SU-DHL-6 (cell line): ENCODE data around the gene AREL1.

Experiments
- H2AFZ ChIP-seq: fragments of 200-600 bp; sonication (generic); 2 replicates; pipeline ENCODE4 v1.6.1; 2014; ENCODE audit warnings: low read depth, mild to moderate bottlenecking, moderate library complexity, mixed read lengths, antibody characterized with exemption, low read length; ENCODE audit not compliant: severe bottlenecking
- H3F3A ChIP-seq: fragments of 200-600 bp; shearing (Covaris generic); 2 replicates; pipeline ENCODE4 v1.6.0; 2016; ENCODE audit warnings: antibody characterized with exemption, mild to moderate bottlenecking; ENCODE audit not compliant: insufficient read depth
- H3K27ac ChIP-seq: fragments of 200-600 bp; sonication (generic); 2 replicates; pipeline ENCODE4 v1.5.1; 2016; ENCODE audit warnings: low read depth, mild to moderate bottlenecking, low read length, moderate library complexity, mixed read lengths
- H3K27me3 ChIP-seq: fragments of 200-600 bp; sonication (generic), shearing (Covaris generic); 2 replicates; pipeline ENCODE4 v1.6.0; 2014; ENCODE audit warnings: mild to moderate bottlenecking, low read length
- H3K36me3 ChIP-seq: fragments of 200-600 bp; sonication (generic); 2 replicates; pipeline ENCODE4 v1.6.1; 2014; ENCODE audit warnings: mild to moderate bottlenecking, low read length, mixed read lengths
- H3K4me2 ChIP-seq: fragments of 300-600, 200-600 bp; shearing (Covaris generic), sonication (generic); 2 replicates; pipeline ENCODE4 v1.6.0; 2014; ENCODE audit warnings: low read length, low read depth, mild to moderate bottlenecking; ENCODE audit not compliant: poor library complexity, severe bottlenecking
- H3K4me3 ChIP-seq: fragments of 200-600 bp; sonication (generic); 2 replicates; pipeline ENCODE4 v1.5.1; 2014; ENCODE audit warnings: antibody characterized with exemption, low read length, mild to moderate bottlenecking, mixed read lengths; ENCODE audit not compliant: insufficient read depth, poor library complexity, severe bottlenecking
- H3K79me2 ChIP-seq: fragments of 200-600 bp; sonication (generic); 2 replicates; pipeline ENCODE4 v1.6.1; 2014; ENCODE audit warnings: mild to moderate bottlenecking, low read length, moderate library complexity; ENCODE audit not compliant: insufficient read depth
- H3K9ac ChIP-seq: fragments of 200-600 bp; sonication (generic); 2 replicates; pipeline ENCODE4 v1.7.0; 2014; ENCODE audit warnings: mild to moderate bottlenecking, low read length
- H3K9me2 ChIP-seq: fragments of 200-600 bp; sonication (generic); replicated peaks from 2 replicates; pipeline ENCODE4 v1.6.1; 2014; ENCODE audit warnings: low read length; ENCODE audit not compliant: insufficient read depth
- H3K9me3 ChIP-seq: fragments of 200-600 bp; sonication (generic); 2 replicates; pipeline ENCODE4 v1.6.1; 2014; ENCODE audit warnings: low read length, mixed read lengths; ENCODE audit not compliant: insufficient read depth
- H4K20me1 ChIP-seq: fragments of 200-600 bp; sonication (generic); 2 replicates; pipeline ENCODE4 v1.6.1; 2014; ENCODE audit warnings: low read depth, mild to moderate bottlenecking, antibody characterized with exemption, low read length, moderate library complexity, mixed read lengths
- CTCF ChIP-seq: fragments of 200-600 bp; sonication (generic); IDR thresholded peaks from one replicate; pipeline ENCODE4 v1.5.1; 2017; ENCODE audit warnings: antibody characterized with exemption, mild to moderate bottlenecking, low read length, moderate library complexity; ENCODE audit not compliant: insufficient read depth, poor library complexity, severe bottlenecking
- EZH2phosphoT487 ChIP-seq: fragments of 200-600 bp; sonication (generic), shearing (Covaris generic); conservative IDR thresholded peaks from 2 replicates; pipeline ENCODE4 v1.6.1; 2018; ENCODE audit warnings: mild to moderate bottlenecking, antibody characterized with exemption, low read length, moderate library complexity, mixed read lengths

AREL1 gene

GRCh38 chr14:74754899-74755298 is 42.0 kb upstream of the AREL1 start:
- TF ChIP-seq CTCF (no peak), EZH2phosphoT487 (no peak)
- no peak overlapping the region for H2AFZ ChIP-seq

GRCh38 chr14:74754157-74754556 is 41.3 kb upstream of the AREL1 start:
- no peak overlapping the region for H3K9ac ChIP-seq
- TF ChIP-seq EZH2phosphoT487 = no peak
- no peak for TF ChIP-seq CTCF
- H3K4me2 ChIP-seq = no peak overlapping the region
- no peak overlapping the region for H3K27ac ChIP-seq
- H4K20me1 ChIP-seq = no peaks in the 10 kb centered on the region
- no peaks in the 10 kb centered on the region for H3K79me2 ChIP-seq
- no peaks in the 10 kb centered on the region for H3K9me2 ChIP-seq
- peaks cover 10% of the 10 kb centered on the region; the same call in 1 of the 2 replicates for H3K9me3 ChIP-seq
- H3F3A ChIP-seq = no peaks in the 10 kb centered on the region
- no peaks in the 10 kb centered on the region for H3K36me3 ChIP-seq
- H2AFZ ChIP-seq = no peak overlapping the region
- no peak overlapping the region for H3K4me3 ChIP-seq
- H3K27me3 ChIP-seq = no peaks in the 10 kb centered on the region

More at GRCh38 chr14:74754899-74755298, 42.0 kb upstream of the AREL1 start:
- no peak overlapping the region for H3K9ac ChIP-seq
- no peaks in the 10 kb centered on the region for H3K27me3 ChIP-seq
- H3K9me3 ChIP-seq = peaks cover 10% of the 10 kb centered on the region; the same call in 1 of the 2 replicates
- H3K9me2 ChIP-seq = no peaks in the 10 kb centered on the region
- H3K4me3 ChIP-seq = no peak overlapping the region
- H4K20me1 ChIP-seq = no peaks in the 10 kb centered on the region
- no peaks in the 10 kb centered on the region for H3K36me3 ChIP-seq
- no peaks in the 10 kb centered on the region for H3K79me2 ChIP-seq
- no peaks in the 10 kb centered on the region for H3F3A ChIP-seq
- no peak overlapping the region for H3K27ac ChIP-seq
- no peak overlapping the region for H3K4me2 ChIP-seq

GRCh38 chr14:74747237-74747636 is 34.4 kb upstream of the AREL1 start:
- no peaks in the 10 kb centered on the region for H3F3A ChIP-seq
- no peaks in the 10 kb centered on the region for H3K9me3 ChIP-seq
- no peaks in the 10 kb centered on the region for H3K36me3 ChIP-seq
- no peaks in the 10 kb centered on the region for H3K9me2 ChIP-seq
- H4K20me1 ChIP-seq = no peaks in the 10 kb centered on the region
- no peak overlapping the region for H3K9ac ChIP-seq
- H3K4me3 ChIP-seq = no peak overlapping the region
- H3K4me2 ChIP-seq = no peak overlapping the region
- no peaks in the 10 kb centered on the region for H3K79me2 ChIP-seq
- TF ChIP-seq CTCF (no peak), EZH2phosphoT487 (no peak)
- H3K27me3 ChIP-seq = no peaks in the 10 kb centered on the region
- no peak overlapping the region for H3K27ac ChIP-seq
- no peak overlapping the region for H2AFZ ChIP-seq
